ENCODE results near the gene CRYL1.

DNA sequence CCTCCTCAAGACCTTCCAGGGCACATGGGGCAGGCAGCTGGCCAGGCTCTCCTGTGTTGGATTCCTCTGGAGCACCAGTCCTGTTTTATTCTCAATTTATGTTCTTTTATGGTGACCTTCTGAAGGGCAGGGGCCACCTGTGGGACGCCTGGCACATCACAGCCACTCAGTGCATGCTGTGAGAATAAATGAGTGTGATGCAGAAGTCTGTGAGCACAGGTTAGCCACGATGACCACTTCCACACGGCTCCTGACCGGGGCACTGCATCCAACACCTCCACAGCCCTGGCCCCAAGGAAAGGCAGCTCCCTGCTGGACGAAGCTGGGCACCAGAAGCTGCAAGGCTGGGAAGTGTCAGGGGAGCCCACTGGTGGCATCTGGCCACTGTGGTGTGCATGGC lies 122.8 kb downstream of the CRYL1 start:
- TF ChIP-seq, protein P1, sequence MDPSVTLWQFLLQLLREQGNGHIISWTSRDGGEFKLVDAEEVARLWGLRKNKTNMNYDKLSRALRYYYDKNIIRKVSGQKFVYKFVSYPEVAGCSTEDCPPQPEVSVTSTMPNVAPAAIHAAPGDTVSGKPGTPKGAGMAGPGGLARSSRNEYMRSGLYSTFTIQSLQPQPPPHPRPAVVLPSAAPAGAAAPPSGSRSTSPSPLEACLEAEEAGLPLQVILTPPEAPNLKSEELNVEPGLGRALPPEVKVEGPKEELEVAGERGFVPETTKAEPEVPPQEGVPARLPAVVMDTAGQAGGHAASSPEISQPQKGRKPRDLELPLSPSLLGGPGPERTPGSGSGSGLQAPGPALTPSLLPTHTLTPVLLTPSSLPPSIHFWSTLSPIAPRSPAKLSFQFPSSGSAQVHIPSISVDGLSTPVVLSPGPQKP (IDR thresholded peaks at IDR 0.05; ENCODE audit: borderline replicate concordance, low read depth, low read length), result no peak
- TF ChIP-seq CEBPB (IDR thresholded peaks at IDR 0.05; ENCODE audit: low read depth, low read length), result no peak
- TF ChIP-seq, protein P2, sequence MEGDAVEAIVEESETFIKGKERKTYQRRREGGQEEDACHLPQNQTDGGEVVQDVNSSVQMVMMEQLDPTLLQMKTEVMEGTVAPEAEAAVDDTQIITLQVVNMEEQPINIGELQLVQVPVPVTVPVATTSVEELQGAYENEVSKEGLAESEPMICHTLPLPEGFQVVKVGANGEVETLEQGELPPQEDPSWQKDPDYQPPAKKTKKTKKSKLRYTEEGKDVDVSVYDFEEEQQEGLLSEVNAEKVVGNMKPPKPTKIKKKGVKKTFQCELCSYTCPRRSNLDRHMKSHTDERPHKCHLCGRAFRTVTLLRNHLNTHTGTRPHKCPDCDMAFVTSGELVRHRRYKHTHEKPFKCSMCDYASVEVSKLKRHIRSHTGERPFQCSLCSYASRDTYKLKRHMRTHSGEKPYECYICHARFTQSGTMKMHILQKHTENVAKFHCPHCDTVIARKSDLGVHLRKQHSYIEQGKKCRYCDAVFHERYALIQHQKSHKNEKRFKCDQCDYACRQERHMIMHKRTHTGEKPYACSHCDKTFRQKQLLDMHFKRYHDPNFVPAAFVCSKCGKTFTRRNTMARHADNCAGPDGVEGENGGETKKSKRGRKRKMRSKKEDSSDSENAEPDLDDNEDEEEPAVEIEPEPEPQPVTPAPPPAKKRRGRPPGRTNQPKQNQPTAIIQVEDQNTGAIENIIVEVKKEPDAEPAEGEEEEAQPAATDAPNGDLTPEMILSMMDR (conservative IDR thresholded peaks at IDR 0.05; ENCODE audit: low read depth, low read length), result no peak
- TF ChIP-seq MAFK (IDR thresholded peaks at IDR 0.05; ENCODE audit: low read depth, low read length), result no peak
